Ovary (tissue), 9 donors: ENCODE results near the gene ZBTB26. TPM values are rescaled to one million over a fixed set of nuclear protein-coding genes. Genes with fewer than 3 reads are reported as not detected.

ENCODE experiments used
- DNase-seq, 5 donors: peaks; one replicate each; pipeline ENCODE4 v3.0.0-alpha.2; 2019 to 2020
- H3K27ac ChIP-seq, 2 donors: fragments of 200-600 bp; one replicate each; pipeline versions ENCODE4 v1.5.1 to v1.8.0; 2019 to 2022
- H3K27me3 ChIP-seq: fragments of 200-600 bp; one replicate; pipeline ENCODE4 v1.8.0; 2022
- H3K36me3 ChIP-seq: fragments of 200-600 bp; sonication (generic); one replicate; pipeline ENCODE4 v1.5.1; 2019
- H3K4me1 ChIP-seq: one replicate; pipeline ENCODE4 v1.8.1; 2013; ENCODE audit warnings: mild to moderate bottlenecking, moderate library complexity; ENCODE audit not compliant: insufficient read depth
- H3K4me3 ChIP-seq: fragments of 200-600 bp; sonication (generic); one replicate; pipeline ENCODE4 v1.5.1; 2017
- H3K9me3 ChIP-seq, 2 donors: fragments of 200-600 bp in 1 of 2; sonication (generic) in 1 of 2; one replicate each; pipeline versions ENCODE4 v1.5.1 to v1.8.1; 2013 to 2019; ENCODE audit warnings: mild to moderate bottlenecking in 1 of 2, moderate library complexity in 1 of 2
- CTCF ChIP-seq, 3 donors: fragments of 450-650 bp in 2 of 3; fragments of 200-600 bp in 1 of 3; IDR thresholded peaks; one replicate each; pipeline versions ENCODE4 v1.5.1 to v1.8.0; 2016 to 2022; ENCODE audit warnings: antibody characterized with exemption in 3 of 3, mild to moderate bottlenecking in 1 of 3
- EP300 ChIP-seq: sonication (generic); formaldehyde crosslinking; IDR thresholded peaks from one replicate; pipeline ENCODE4 v1.6.1; 2017; ENCODE audit warnings: antibody characterized with exemption
- POLR2A ChIP-seq: fragments of 450-650 bp; IDR thresholded peaks from one replicate; pipeline ENCODE4 v1.6.1; 2017; ENCODE audit warnings: antibody characterized with exemption, mild to moderate bottlenecking, moderate library complexity
- WGBS, 3 donors: extraction: QIAGEN DNeasy Blood & Tissue Kit in 1 of 3; methylation state at CpG; one replicate each; pipeline versions ENCODE4 v1.1.5 to v1.1.7; 2013 to 2017; 5-methylcytosine and 5-hydroxymethylcytosine counted together
- intact Hi-C, 4 donors: fragments of 100-400 bp; cut with DNase I; formaldehyde crosslinking; loops; one replicate each; pipeline versions ENCODE4 v1.11.0 to v1.15.1; 2022 to 2023
- polyA plus RNA-seq, 2 donors: library from polyadenylated mRNA; stranded (reverse); fragments of 200-250 nt in 1 of 2; fragments of 350-450 nt in 1 of 2; fragmentation: Illumina TruSeq in 1 of 2; extraction: RNeasy Lipid Tissue Mini Kit (QIAGEN cat#74804) in 1 of 2; gene quantifications; one replicate each; pipeline ENCODE4 v1.2.3, GENCODE V29; 2013 to 2014
- small RNA-seq: library from RNA; depleted of rRNA; stranded (forward); fragments of <200 nt; gene quantifications from one replicate; pipeline ENCODE3, GENCODE V24; 2016
- total RNA-seq, 7 donors: library from RNA; depleted of rRNA in 2 of 7; stranded (reverse); fragments of >200 nt in 2 of 7; fragmentation: NEBNext Ultra II Directional in 3 of 7; extraction: Animal tissue kit (Norgen Biotek cat#: 25700) in 3 of 7; gene quantifications; one replicate each; pipeline versions ENCODE4 v1.1.0 to v1.2.4, GENCODE V29; 2016 to 2023
- donor health status: DM: no; HTN: no; CAD: no; lungs with moderate emphysema.
- donor health status: DM: no; HTN: no; CAD: no.
- donor health status: Bipolar disorder and iron deficiency.
- donor health status: DM: yes; HTN: yes; CAD: no.
- donor health status: DM: no; HTN: no; CAD: no.
- donor health status: DM: yes; HTN: yes; CAD: no.

Gene ZBTB26
- total and polyA plus RNA-seq, 9 donors, result 6.0 to 15.4 (median 11.2) TPM

- TF ChIP-seq EP300 (no peak), CTCF (IDR thresholded peaks at IDR 0.05) (no peak), POLR2A (no peak)
- Histone ChIP-seq H3K4me1 (no peaks in the 10 kb centered on the region), H3K27ac (no peak overlapping the region), H3K9me3 (no peaks in the 10 kb centered on the region), H3K4me3 (no peak overlapping the region), H3K27me3 (no peaks in the 10 kb centered on the region), H3K36me3 (no peaks in the 10 kb centered on the region)
- no peak for DNase-seq
- WGBS, 3 donors, result 94 to 95% methylated on average over 5 of the region's 5 CpGs; no CpG with 5 or more reads in 1 of the 3 donors
- intact Hi-C loops, result no loop called here
These were observed 65.2 kb downstream of the ZBTB26 start for GRCh38 chr9:122866079-122866478.

Small RNA genes lying within 50 kb of the gene (small RNA-seq; reads per million reads assigned to genes)
- gene RNY1P15 (not detected), gene SNORD90 (1,405 reads per million, percentile 97 among the genes with 10 or more reads in this experiment)

Other genes with a start within 250 kb of the ZBTB26 start
- gene OR1L4, start 207.5 kb downstream of the ZBTB26 start, total RNA-seq, result not detected
- not detected for gene OR1L4, start 207.5 kb downstream of the ZBTB26 start, polyA plus RNA-seq
- not detected for gene OR1L6, start 189.2 kb downstream of the ZBTB26 start, total RNA-seq
- not detected for gene OR1L6, start 189.2 kb downstream of the ZBTB26 start, polyA plus RNA-seq
- not detected for gene OR5C1, start 142.6 kb downstream of the ZBTB26 start, total RNA-seq
- gene OR5C1, start 142.6 kb downstream of the ZBTB26 start, polyA plus RNA-seq, result not detected
- not detected for gene OR1K1, start 131.4 kb downstream of the ZBTB26 start, total RNA-seq
- gene OR1K1, start 131.4 kb downstream of the ZBTB26 start, polyA plus RNA-seq, result not detected
- gene PDCL, start 102.9 kb downstream of the ZBTB26 start, total RNA-seq, result 10 to 100 TPM; 12.0 to 19.0 (median 16.5) TPM
- gene PDCL, start 102.9 kb downstream of the ZBTB26 start, polyA plus RNA-seq, result 10 to 100 TPM in 1 of 2 donors, 1 to 10 TPM in 1; 9.2 to 12.2 TPM
- 10 to 100 TPM; 24.9 to 40.9 (median 32.0) TPM for gene RC3H2, start 26.2 kb downstream of the ZBTB26 start, total RNA-seq
- gene RC3H2, start 26.2 kb downstream of the ZBTB26 start, polyA plus RNA-seq, result 10 to 100 TPM; 10.2 to 17.5 TPM
- gene ZBTB6, start 18.2 kb downstream of the ZBTB26 start, total RNA-seq, result 10 to 100 TPM in 4 of 7 donors, 1 to 10 TPM in 3; 6.8 to 13.8 (median 10.0) TPM
- 1 to 10 TPM; 5.3 to 6.8 TPM for gene ZBTB6, start 18.2 kb downstream of the ZBTB26 start, polyA plus RNA-seq
- gene RABGAP1, start 9.5 kb upstream of the ZBTB26 start, total RNA-seq, result 10 to 100 TPM; 39.3 to 64.8 (median 60.4) TPM
- 10 to 100 TPM; 27.1 to 41.1 TPM for gene RABGAP1, start 9.5 kb upstream of the ZBTB26 start, polyA plus RNA-seq
- gene GPR21, start 102.2 kb upstream of the ZBTB26 start, total RNA-seq, result 1 to 10 TPM in 5 of 7 donors, not detected in 2; 1.4 to 2.4 (median 1.9) TPM
- under 1 TPM; 0.39 to 0.60 TPM for gene GPR21, start 102.2 kb upstream of the ZBTB26 start, polyA plus RNA-seq